ENCODE results near the gene NFKBIE. TPM values are rescaled to one million over a fixed set of nuclear protein-coding genes. Genes with fewer than 3 reads are reported as not detected.

NFKBIE gene
- total RNA-seq, 2 experiments from 2014 or later: 14.7 to 15.3 TPM

GRCh38 chr6:44251576-44252524 is 13.5 kb downstream of the NFKBIE start:
- peaks cover 77% of the 10 kb centered on the region for H3K36me3 Mint-ChIP-seq (ENCODE audit: low read depth)
- DNase-seq: no peak
- CTCF ChIA-PET: interaction anchor here (0.9 to 3.2 kb wide), 5 partner anchors 10 to 28 kb away, joined by 3 to 8 read pairs (median 5); no protein-coding TSS in a partner anchor

GRCh38 chr6:44250718-44251123 is 14.6 kb downstream of the NFKBIE start:
- ChIA-PET CTCF (interaction anchor here (0.9 to 3.2 kb wide), 5 partner anchors 8 to 26 kb away, joined by 3 to 8 read pairs (median 5); no protein-coding TSS in a partner anchor), POLR2A (no interaction called here)
- no peak for DNase-seq
- no peaks in the 10 kb centered on the region for H3K27me3 Mint-ChIP-seq
- H3K27ac Mint-ChIP-seq: no peak overlapping the region
- H3K4me3 Mint-ChIP-seq: no peak overlapping the region
- H3K36me3 Mint-ChIP-seq (ENCODE audit: low read depth): peaks cover 79% of the 10 kb centered on the region
- H3K9me3 Mint-ChIP-seq: no peaks in the 10 kb centered on the region
- H3K4me1 Mint-ChIP-seq: peaks cover 72% of the 10 kb centered on the region

More at GRCh38 chr6:44251576-44252524, 13.5 kb downstream of the NFKBIE start:
- Mint-ChIP-seq H3K4me1 (peaks cover 79% of the 10 kb centered on the region), H3K27me3 (no peaks in the 10 kb centered on the region), H3K27ac (no peak overlapping the region), H3K4me3 (no peak overlapping the region), H3K9me3 (no peaks in the 10 kb centered on the region)
- POLR2A ChIA-PET: interaction anchor here (0.7 kb wide), 1 partner anchor 79 kb away, joined by 3 read pairs; no protein-coding TSS in a partner anchor

GRCh38 chr6:44250067-44250717 is 15.2 kb downstream of the NFKBIE start:
- POLR2A ChIA-PET: no interaction called here
- Mint-ChIP-seq H3K36me3 (ENCODE audit: low read depth) (peaks cover 79% of the 10 kb centered on the region), H3K27ac (no peak overlapping the region), H3K4me1 (peaks cover 72% of the 10 kb centered on the region), H3K4me3 (peak overlapping the region; percentile 3), H3K27me3 (no peaks in the 10 kb centered on the region), H3K9me3 (no peaks in the 10 kb centered on the region)
- no peak for DNase-seq
- CTCF ChIA-PET: interaction anchor here (1.7 to 2.1 kb wide), 2 partner anchors 8 to 13 kb away, joined by 5 to 6 read pairs; no protein-coding TSS in a partner anchor

GRCh38 chr6:44249082-44249748 is 16.1 kb downstream of the NFKBIE start:
- H3K9me3 Mint-ChIP-seq: no peaks in the 10 kb centered on the region

GRCh38 chr6:44248579-44248978 is 16.8 kb downstream of the NFKBIE start:
- H3K4me3 Mint-ChIP-seq: peak overlapping the region; percentile 99
- ChIA-PET CTCF (interaction anchor here (2.4 to 7.8 kb wide), 3 partner anchors 7 to 20 kb away, joined by 7 to 66 read pairs (median 19); partner anchors contain the start of gene SLC35B2), POLR2A (no interaction called here)
- peak overlapping the region; percentile 95 for H3K27ac Mint-ChIP-seq
- H3K36me3 Mint-ChIP-seq (ENCODE audit: low read depth): peaks cover 64% of the 10 kb centered on the region
- DNase-seq: no peak
- peaks cover 61% of the 10 kb centered on the region for H3K4me1 Mint-ChIP-seq
- no peaks in the 10 kb centered on the region for H3K9me3 Mint-ChIP-seq
- H3K27me3 Mint-ChIP-seq: no peaks in the 10 kb centered on the region

More at GRCh38 chr6:44249082-44249748, 16.1 kb downstream of the NFKBIE start:
- ChIA-PET CTCF (interaction anchor here (2.6 to 7.8 kb wide), 2 partner anchors 6 to 19 kb away, joined by 7 to 66 read pairs; partner anchors contain the start of gene SLC35B2), POLR2A (interaction anchor here (0.8 kb wide), 1 partner anchor 8 kb away, joined by 3 read pairs; the partner anchor contains the start of gene SLC35B2)
- DNase-seq: no peak
- Mint-ChIP-seq H3K36me3 (ENCODE audit: low read depth) (peaks cover 69% of the 10 kb centered on the region), H3K27me3 (no peaks in the 10 kb centered on the region), H3K4me3 (peak overlapping the region; percentile 99), H3K4me1 (peaks cover 66% of the 10 kb centered on the region), H3K27ac (peak overlapping the region; percentile 95)

GRCh38 chr6:44247338-44248302 is 17.7 kb downstream of the NFKBIE start:
- H3K27ac Mint-ChIP-seq: peak overlapping the region; percentile 95
- CTCF ChIA-PET: interaction anchor here (0.7 to 7.8 kb wide), 8 partner anchors 8 to 86 kb away, joined by 3 to 66 read pairs (median 5); partner anchors contain the start of genes AARS2 and SLC35B2
- H3K4me3 Mint-ChIP-seq: peak overlapping the region; percentile 99
- peaks cover 53% of the 10 kb centered on the region for H3K4me1 Mint-ChIP-seq
- POLR2A ChIA-PET: interaction anchor here (0.5 to 1.9 kb wide), 4 partner anchors 8 to 145 kb away, joined by 3 to 15 read pairs (median 4); partner anchors contain the start of gene SLC29A1
- H3K36me3 Mint-ChIP-seq (ENCODE audit: low read depth): peaks cover 55% of the 10 kb centered on the region
- no peaks in the 10 kb centered on the region for H3K27me3 Mint-ChIP-seq
- peak; percentile 82 for DNase-seq
- no peaks in the 10 kb centered on the region for H3K9me3 Mint-ChIP-seq

- DNase-seq: peak; percentile 97
- Mint-ChIP-seq H3K36me3 (ENCODE audit: low read depth) (peaks cover 48% of the 10 kb centered on the region), H3K9me3 (no peaks in the 10 kb centered on the region), H3K27ac (peak within 1 kb of the TSS; percentile 95), H3K4me3 (peak within 1 kb of the TSS; percentile 99), H3K27me3 (no peaks in the 10 kb centered on the region), H3K4me1 (peaks cover 48% of the 10 kb centered on the region)
- POLR2A ChIA-PET: interaction anchor here (0.5 to 1.9 kb wide), 5 partner anchors 9 to 144 kb away, joined by 3 to 15 read pairs (median 3); partner anchors contain the start of gene SLC29A1
- CTCF ChIA-PET: interaction anchor here (0.7 to 7.8 kb wide), 7 partner anchors 9 to 85 kb away, joined by 3 to 66 read pairs (median 5); partner anchors contain the start of genes AARS2 and SLC35B2
Observed at GRCh38 chr6:44246663-44247337, 18.6 kb downstream of the NFKBIE start, which contains the start of gene HSP90AB1. HSP90AB1 (plus strand) TSS chr6:44247101; CDS start chr6:44248630, 1,529 bp downstream.

GRCh38 chr6:44245912-44246662 is 19.3 kb downstream of the NFKBIE start:
- H3K27me3 Mint-ChIP-seq: no peaks in the 10 kb centered on the region
- peak overlapping the region; percentile 99 for H3K4me3 Mint-ChIP-seq
- POLR2A ChIA-PET: interaction anchor here (0.6 to 1.9 kb wide), 3 partner anchors 9 to 23 kb away, joined by 3 to 15 read pairs (median 5); partner anchors contain the start of gene SLC29A1

GRCh38 chr6:44245391-44245911 is 19.9 kb downstream of the NFKBIE start:
- no peak for DNase-seq
- H3K36me3 Mint-ChIP-seq (ENCODE audit: low read depth): peaks cover 34% of the 10 kb centered on the region
- H3K27me3 Mint-ChIP-seq: no peaks in the 10 kb centered on the region
- peak overlapping the region; percentile 99 for H3K4me3 Mint-ChIP-seq
- POLR2A ChIA-PET: no interaction called here
- peaks cover 37% of the 10 kb centered on the region for H3K4me1 Mint-ChIP-seq
- peak overlapping the region; percentile 95 for H3K27ac Mint-ChIP-seq
- H3K9me3 Mint-ChIP-seq: no peaks in the 10 kb centered on the region
- CTCF ChIA-PET: interaction anchor here (0.6 to 7.8 kb wide), 5 partner anchors 9 to 73 kb away, joined by 3 to 66 read pairs (median 9); partner anchors contain the start of gene SLC35B2

More at GRCh38 chr6:44245912-44246662, 19.3 kb downstream of the NFKBIE start:
- DNase-seq: peak; percentile 79
- Mint-ChIP-seq H3K4me1 (peaks cover 43% of the 10 kb centered on the region), H3K9me3 (no peaks in the 10 kb centered on the region), H3K27ac (peak overlapping the region; percentile 95), H3K36me3 (ENCODE audit: low read depth) (peaks cover 41% of the 10 kb centered on the region)
- CTCF ChIA-PET: interaction anchor here (1.0 to 7.8 kb wide), 7 partner anchors 8 to 84 kb away, joined by 3 to 66 read pairs (median 9); partner anchors contain the start of genes AARS2 and SLC35B2

- POLR2A ChIA-PET: no interaction called here
- H3K4me1 Mint-ChIP-seq: peaks cover 18% of the 10 kb centered on the region
- no peak for DNase-seq
- CTCF ChIA-PET: interaction anchor here (0.6 to 7.8 kb wide), 5 partner anchors 8 to 174 kb away, joined by 4 to 66 read pairs (median 8); partner anchors contain the start of gene SLC35B2
- no peaks in the 10 kb centered on the region for H3K9me3 Mint-ChIP-seq
- no peak overlapping the region for H3K27ac Mint-ChIP-seq
- H3K27me3 Mint-ChIP-seq: no peaks in the 10 kb centered on the region
- peaks cover 13% of the 10 kb centered on the region for H3K36me3 Mint-ChIP-seq (ENCODE audit: low read depth)
- no peak overlapping the region for H3K4me3 Mint-ChIP-seq
Observed at GRCh38 chr6:44243345-44243744, 22.0 kb downstream of the NFKBIE start.
